ENCODE data around the gene FAM50A.

GRCh38 chrX:154469880-154470279 lies 25.9 kb downstream of the FAM50A start:
- TF ChIP-seq EZH2 (IDR thresholded peaks at IDR 0.05; ENCODE audit: borderline replicate concordance, insufficient read depth, low read depth, low read length, poor library complexity, severe bottlenecking), result no peak
- TF ChIP-seq CTCF (IDR thresholded peaks at IDR 0.05), result no peak

Measured in B cell (primary cell).